ENCODE data around the gene CEP72.
A peak's percentile ranks its signal among the peaks of the same experiment; 100 is the strongest.

The CEP72 gene

DNA sequence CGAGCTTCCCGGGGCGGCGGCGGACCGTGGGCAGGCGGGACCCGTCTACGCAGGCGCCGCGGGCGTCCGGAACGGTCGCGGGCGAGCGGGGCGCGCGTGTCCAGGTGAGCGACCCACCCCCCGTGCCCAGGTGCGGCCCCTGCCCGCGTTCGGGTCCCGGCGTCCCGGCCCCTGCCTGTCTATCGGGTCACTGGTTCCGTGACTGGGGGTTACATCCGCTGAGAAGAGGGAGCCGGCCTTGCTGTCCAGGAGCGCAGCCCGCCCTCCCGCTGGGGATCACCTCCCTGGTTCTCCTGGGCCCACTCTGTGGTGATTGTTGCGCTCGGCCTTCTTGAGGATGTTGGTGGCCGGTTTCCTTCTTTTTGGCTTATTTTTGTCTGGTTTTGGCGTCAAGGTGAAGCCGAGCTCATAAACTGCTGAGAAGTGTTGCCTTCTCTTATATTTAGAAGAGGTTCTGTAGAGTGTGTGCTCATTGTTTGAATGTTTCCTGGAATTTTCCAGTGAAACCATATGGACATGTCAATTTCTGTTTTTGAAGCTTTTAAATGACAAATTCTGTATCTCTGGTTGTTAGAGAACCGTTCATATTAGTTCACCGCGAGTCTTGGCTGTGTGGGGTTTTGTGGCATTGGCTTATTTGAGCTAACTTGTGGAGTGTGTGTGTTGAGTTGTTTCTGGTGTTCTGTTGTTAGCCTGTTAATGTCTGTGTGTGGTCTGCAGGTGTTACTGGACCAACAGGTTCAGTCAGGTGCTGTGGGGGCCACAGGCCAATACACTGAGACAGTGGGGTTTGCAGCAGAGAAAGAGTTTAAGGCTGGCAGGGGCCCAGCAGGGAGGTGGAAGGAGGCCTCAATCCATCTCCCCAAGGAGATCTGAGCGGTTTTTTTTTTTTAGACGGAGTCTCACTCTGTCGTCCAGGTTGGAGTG, 621 bp downstream of the CEP72 start:
- DNase-seq: no peak
- H3K27ac Mint-ChIP-seq: peak overlapping the region; percentile 40
- peaks cover 37% of the 10 kb centered on the region for H3K36me3 Mint-ChIP-seq (ENCODE audit: low read depth)
- peaks cover 42% of the 10 kb centered on the region for H3K4me1 Mint-ChIP-seq
- H3K27me3 Mint-ChIP-seq (ENCODE audit: low read depth, poor library complexity): peaks cover 12% of the 10 kb centered on the region
- TF ChIP-seq, protein P1, sequence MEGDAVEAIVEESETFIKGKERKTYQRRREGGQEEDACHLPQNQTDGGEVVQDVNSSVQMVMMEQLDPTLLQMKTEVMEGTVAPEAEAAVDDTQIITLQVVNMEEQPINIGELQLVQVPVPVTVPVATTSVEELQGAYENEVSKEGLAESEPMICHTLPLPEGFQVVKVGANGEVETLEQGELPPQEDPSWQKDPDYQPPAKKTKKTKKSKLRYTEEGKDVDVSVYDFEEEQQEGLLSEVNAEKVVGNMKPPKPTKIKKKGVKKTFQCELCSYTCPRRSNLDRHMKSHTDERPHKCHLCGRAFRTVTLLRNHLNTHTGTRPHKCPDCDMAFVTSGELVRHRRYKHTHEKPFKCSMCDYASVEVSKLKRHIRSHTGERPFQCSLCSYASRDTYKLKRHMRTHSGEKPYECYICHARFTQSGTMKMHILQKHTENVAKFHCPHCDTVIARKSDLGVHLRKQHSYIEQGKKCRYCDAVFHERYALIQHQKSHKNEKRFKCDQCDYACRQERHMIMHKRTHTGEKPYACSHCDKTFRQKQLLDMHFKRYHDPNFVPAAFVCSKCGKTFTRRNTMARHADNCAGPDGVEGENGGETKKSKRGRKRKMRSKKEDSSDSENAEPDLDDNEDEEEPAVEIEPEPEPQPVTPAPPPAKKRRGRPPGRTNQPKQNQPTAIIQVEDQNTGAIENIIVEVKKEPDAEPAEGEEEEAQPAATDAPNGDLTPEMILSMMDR (IDR thresholded peaks at IDR 0.05): no peak
- peaks cover 34% of the 10 kb centered on the region for H3K9me3 Mint-ChIP-seq
- H3K4me3 Mint-ChIP-seq: peak overlapping the region; percentile 96

DNA sequence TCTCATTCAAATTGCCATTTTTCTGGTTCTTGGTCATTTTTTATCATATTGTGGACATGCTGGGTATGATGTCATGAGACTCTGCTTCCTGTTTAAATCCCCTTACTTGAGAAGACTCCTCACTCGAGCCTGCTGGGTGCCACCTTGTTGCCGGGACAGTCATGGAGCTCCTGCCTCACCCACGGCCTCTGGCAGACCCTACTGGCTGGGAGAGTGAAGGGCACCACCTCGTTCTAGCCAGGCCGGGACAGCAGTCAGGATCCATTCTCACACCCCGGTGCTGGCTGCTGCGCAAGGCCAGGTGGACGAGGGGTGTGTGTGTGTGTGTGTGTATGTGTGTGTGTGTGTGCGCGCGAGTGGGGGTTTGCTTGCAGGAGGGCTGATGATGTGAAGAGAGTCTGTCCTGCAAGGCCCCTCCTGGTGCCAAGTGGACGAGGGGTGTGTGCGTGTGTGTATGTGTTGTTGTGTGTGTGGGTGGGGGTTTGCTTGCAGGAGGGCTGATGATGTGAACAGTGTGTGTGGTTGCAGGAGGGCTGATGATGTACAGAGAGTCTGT, 4.4 kb downstream of the CEP72 start:
- Mint-ChIP-seq H3K9me3 (peaks cover 34% of the 10 kb centered on the region), H3K27ac (peak overlapping the region; percentile 50), H3K27me3 (ENCODE audit: low read depth, poor library complexity) (no peaks in the 10 kb centered on the region), H3K36me3 (ENCODE audit: low read depth) (peaks cover 49% of the 10 kb centered on the region), H3K4me3 (no peak overlapping the region), H3K4me1 (peaks cover 29% of the 10 kb centered on the region)
- no peak for DNase-seq
- TF ChIP-seq, protein P1 (IDR thresholded peaks at IDR 0.05): no peak

DNA sequence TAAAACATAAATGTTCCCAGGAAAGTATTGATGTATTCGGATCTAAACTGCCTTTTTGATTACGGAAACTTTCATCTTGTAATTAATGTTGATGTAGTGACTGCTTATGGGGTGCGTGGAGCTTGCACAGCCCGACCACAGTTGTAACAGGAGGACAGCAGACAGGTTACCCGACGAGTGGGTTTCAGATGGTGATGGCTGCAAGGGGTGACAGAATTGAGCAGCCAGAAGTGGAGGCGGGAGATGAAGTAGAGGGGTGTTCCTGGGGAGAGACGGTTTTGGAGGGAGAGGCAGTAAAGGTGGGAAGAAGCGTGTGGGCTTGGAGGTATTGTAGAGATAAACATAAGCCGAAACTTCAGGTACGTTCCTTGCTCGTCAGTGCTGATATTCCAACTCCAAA, 5.8 kb downstream of the CEP72 start:
- Mint-ChIP-seq H3K4me1 (peaks cover 25% of the 10 kb centered on the region), H3K4me3 (no peak overlapping the region), H3K27me3 (ENCODE audit: low read depth, poor library complexity) (peaks cover 5% of the 10 kb centered on the region), H3K9me3 (peaks cover 31% of the 10 kb centered on the region), H3K27ac (no peak overlapping the region), H3K36me3 (ENCODE audit: low read depth) (peaks cover 46% of the 10 kb centered on the region)
- no peak for DNase-seq
- TF ChIP-seq, protein P1 (IDR thresholded peaks at IDR 0.05): no peak

DNA sequence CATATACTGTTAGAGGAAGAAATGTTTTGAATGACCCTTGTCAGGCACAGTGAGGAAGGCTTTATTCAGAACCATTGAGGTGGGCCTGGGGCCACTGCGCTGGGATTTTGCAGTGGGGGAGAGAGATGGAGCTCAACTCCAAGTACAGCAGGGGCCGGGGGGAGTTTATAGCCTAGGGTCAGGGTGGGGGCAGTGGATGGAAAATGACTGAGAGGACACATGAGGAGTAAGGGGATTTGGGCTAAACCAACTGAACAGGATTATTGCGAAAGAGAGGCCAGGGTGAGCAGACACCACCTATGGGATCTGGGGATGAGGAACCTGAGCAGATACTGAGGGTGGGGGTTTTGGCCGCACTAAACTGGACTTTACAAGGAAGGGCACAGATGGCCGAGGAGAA, 6.3 kb downstream of the CEP72 start:
- Mint-ChIP-seq H3K27me3 (ENCODE audit: low read depth, poor library complexity) (peaks cover 5% of the 10 kb centered on the region), H3K36me3 (ENCODE audit: low read depth) (peaks cover 43% of the 10 kb centered on the region), H3K4me1 (peaks cover 22% of the 10 kb centered on the region), H3K4me3 (no peak overlapping the region), H3K9me3 (peaks cover 28% of the 10 kb centered on the region), H3K27ac (peak overlapping the region; percentile 36)
- no peak for DNase-seq
- TF ChIP-seq, protein P1 (IDR thresholded peaks at IDR 0.05): no peak

DNA sequence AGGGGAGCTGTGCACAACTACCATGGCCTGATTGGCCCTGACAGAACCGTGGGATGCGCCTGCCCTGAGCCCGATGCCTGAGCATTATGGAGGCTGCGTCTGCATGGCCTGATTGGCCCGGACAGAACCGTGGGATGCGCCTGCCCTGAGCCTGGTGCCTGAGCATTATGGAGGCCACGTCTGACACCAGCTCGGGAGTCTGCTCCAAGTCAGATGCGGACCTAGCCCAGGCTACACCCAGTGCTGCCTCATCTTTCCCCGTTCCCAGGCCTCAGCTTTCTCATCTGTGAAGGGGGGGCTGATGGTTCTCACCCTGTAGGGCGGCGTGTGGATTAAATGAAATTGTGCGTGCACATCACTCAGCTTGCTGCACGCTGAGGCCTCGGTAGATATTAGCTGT, 7.3 kb downstream of the CEP72 start:
- Mint-ChIP-seq H3K9me3 (peaks cover 21% of the 10 kb centered on the region), H3K4me3 (no peak overlapping the region), H3K4me1 (peaks cover 14% of the 10 kb centered on the region), H3K36me3 (ENCODE audit: low read depth) (peaks cover 39% of the 10 kb centered on the region), H3K27me3 (ENCODE audit: low read depth, poor library complexity) (peaks cover 5% of the 10 kb centered on the region), H3K27ac (no peak overlapping the region)
- DNase-seq: no peak
- TF ChIP-seq, protein P1 (IDR thresholded peaks at IDR 0.05): no peak
